ENCODE measurements around the gene HECA. TPM values are rescaled to one million over a fixed set of nuclear protein-coding genes. Genes with fewer than 3 reads are reported as not detected.
A peak's percentile ranks its signal among the peaks of the same experiment; 100 is the strongest.

Gene HECA
- total and polyA plus RNA-seq, 2 of the 4 experiments (the other 2 are of a cell fraction), result 3.1 to 4.3 TPM

- Histone ChIP-seq H3K14ac (replicated peaks; ENCODE audit: low read depth, low read length) (no peak overlapping the region), H4K8ac (ENCODE audit: low read depth in 2 of 2, low read length in 2 of 2) (no peak overlapping the region), H3K4me2 (ENCODE audit: low read depth, low read length) (peak overlapping the region; percentile 49; the same call in 1 of the 2 replicates), H4K91ac (ENCODE audit: insufficient read depth, low read depth, low read length) (no peak overlapping the region), H2BK15ac (ENCODE audit: low read depth, low read length) (no peak overlapping the region), H3K79me1 (ENCODE audit: low read depth in 1 of 2, low read length in 2 of 2) (peaks cover 32 to 38% of the 10 kb centered on the region in 2 experiments), H2AK5ac (ENCODE audit: low read depth, low read length) (no peak overlapping the region), H3K4me3 (ENCODE audit: insufficient read depth, low read depth, low read length) (no peak overlapping the region), H4K20me1 (ENCODE audit: insufficient read depth, low read length) (peaks cover 20% of the 10 kb centered on the region; the same call in 1 of the 2 replicates), H3K27ac (ENCODE audit: insufficient read depth, low read length) (peak overlapping the region; percentile 39; the same call in 1 of the 2 replicates), H3K4ac (ENCODE audit: low read depth, low read length) (no peak overlapping the region), H3K4me1 (ENCODE audit: control insufficient read depth, insufficient read depth, low read length) (peaks cover 23% of the 10 kb centered on the region), H3K18ac (ENCODE audit: low read depth, low read length) (no peak overlapping the region; the same call in 1 of the 2 replicates), H2AFZ (replicated peaks; ENCODE audit: low read length, poor library complexity) (no peak overlapping the region), H3K9me1 (ENCODE audit: insufficient read depth, low read length) (peaks cover 7% of the 10 kb centered on the region), H3K27me3 (ENCODE audit: control insufficient read depth, insufficient read depth, low read length) (no peaks in the 10 kb centered on the region), H2BK5ac (ENCODE audit: low read depth, low read length, poor library complexity, severe bottlenecking) (no peak overlapping the region), H3K9me3 (ENCODE audit: control insufficient read depth, insufficient read depth, low read length) (no peaks in the 10 kb centered on the region), H3K9ac (ENCODE audit: low read depth, low read length) (no peak overlapping the region), H2BK20ac (ENCODE audit: low read depth, low read length) (no peak overlapping the region), H2AK9ac (replicated peaks; ENCODE audit: low read depth, low read length, poor library complexity) (no peak overlapping the region), H3K56ac (ENCODE audit: extremely low read depth, insufficient read depth, low read length) (no peak overlapping the region), H3K36me3 (ENCODE audit: control insufficient read depth, insufficient read depth, low read length) (no peaks in the 10 kb centered on the region), H4K5ac (ENCODE audit: low read depth, low read length) (no peak overlapping the region; the same call in 1 of the 2 replicates), H3K23ac (ENCODE audit: low read depth, low read length) (no peak overlapping the region), H2BK120ac (ENCODE audit: low read depth, low read length) (no peak overlapping the region)
- intact Hi-C loops (cut with micrococcal nuclease) (no loop called here), dilution Hi-C loops (cut with HindIII; ENCODE audit: low sequenced_read_pairs, unreplicated experiment) (no loop called here), in situ Hi-C loops (cut with MboI; ENCODE audit: low sequenced_read_pairs) (no loop called here)
- TF ChIP-seq CEBPB (IDR thresholded peaks at IDR 0.05; ENCODE audit: low read depth, low read length) (no peak), MXI1 (IDR thresholded peaks at IDR 0.05; ENCODE audit: borderline replicate concordance, low read depth, low read length) (no peak), RCOR1 (IDR thresholded peaks at IDR 0.05; ENCODE audit: insufficient replicate concordance, low read length) (no peak), SMC3 (IDR thresholded peaks at IDR 0.05; ENCODE audit: low read depth, low read length) (no peak), USF2 (IDR thresholded peaks at IDR 0.05; ENCODE audit: low read depth, low read length) (no peak), MAFK (IDR thresholded peaks at IDR 0.05; ENCODE audit: low read depth, low read length) (no peak), RAD21 (IDR thresholded peaks at IDR 0.05; ENCODE audit: low read length) (no peak), MAZ (IDR thresholded peaks at IDR 0.05; ENCODE audit: borderline replicate concordance, low read depth, low read length) (no peak), RFX5 (IDR thresholded peaks at IDR 0.05; ENCODE audit: low read depth, low read length) (no peak), NFE2L2 (IDR thresholded peaks at IDR 0.05; ENCODE audit: low read depth, low read length) (no peak), ELK1 (IDR thresholded peaks at IDR 0.05; ENCODE audit: borderline replicate concordance, low read depth, low read length) (no peak), CHD1 (IDR thresholded peaks at IDR 0.05; ENCODE audit: low read depth, low read length) (no peak), POLR2A (IDR thresholded peaks at IDR 0.05; ENCODE audit: low read depth, low read length) (no peak), BHLHE40 (IDR thresholded peaks at IDR 0.05; ENCODE audit: low read depth, low read length) (no peak), FOS (IDR thresholded peaks at IDR 0.05; ENCODE audit: low read depth, low read length) (no peak), CTCF (conservative IDR thresholded peaks at IDR 0.05; ENCODE audit: low read depth, low read length) (no peak)
- ChIA-PET POLR2A (ENCODE audit: unreplicated experiment) (no interaction called here), CTCF (interaction anchor here (1.3 kb wide), 1 partner anchor 10 kb away, joined by 3 read pairs; no protein-coding TSS in a partner anchor)
- no TSS peak for BruUV-seq (replicated peaks)
- WGBS, 2 experiments (ENCODE audit: extremely low coverage in 2 of 2, insufficient read length in 1 of 2), result 80% methylated on average over 1 of the region's 5 CpGs; no CpG with 5 or more reads in 1 of the 2 experiments
- DNase-seq (peak; percentile 35), ATAC-seq (ENCODE audit: low read depth) (no peak)
Observed at GRCh38 chr6:139149383-139149782, 14.5 kb downstream of the HECA start.
